Measurements from ENCODE around the gene AASDH.

AASDH gene

DNA sequence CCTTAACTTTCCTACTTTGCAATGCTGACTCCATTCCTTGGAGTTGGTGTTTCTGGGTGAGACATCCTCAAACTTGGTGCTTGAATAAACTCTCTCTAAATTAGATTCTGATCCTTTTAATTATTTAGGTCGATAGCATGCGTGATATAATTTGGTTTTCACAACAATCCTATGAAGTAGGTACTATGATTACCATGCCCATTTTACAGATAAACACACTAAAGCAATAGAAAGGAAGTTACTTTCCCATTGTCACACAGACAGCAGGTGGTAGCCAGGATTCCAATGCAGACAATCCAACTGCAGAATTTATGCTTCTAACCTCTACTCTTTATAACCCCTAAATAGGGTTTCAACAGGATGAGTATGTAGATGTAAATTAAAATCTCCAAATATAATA lies 21.7 kb upstream of the AASDH start:
- Histone ChIP-seq H3K9me2 (replicated peaks; ENCODE audit: insufficient read depth, low read length) (no peaks in the 10 kb centered on the region), H3K4me2 (ENCODE audit: low read depth, low read length, poor library complexity, severe bottlenecking) (no peak overlapping the region), H3K27ac (ENCODE audit: low read depth, low read length) (no peak overlapping the region), H3F3A (ENCODE audit: insufficient read depth) (no peaks in the 10 kb centered on the region), H3K36me3 (ENCODE audit: low read length) (no peaks in the 10 kb centered on the region), H3K79me2 (ENCODE audit: insufficient read depth, low read length) (peaks cover 51% of the 10 kb centered on the region), H3K27me3 (ENCODE audit: low read length) (no peaks in the 10 kb centered on the region), H4K20me1 (ENCODE audit: low read depth, low read length) (no peaks in the 10 kb centered on the region), H3K4me3 (ENCODE audit: insufficient read depth, low read length, poor library complexity, severe bottlenecking) (no peak overlapping the region), H3K9me3 (ENCODE audit: insufficient read depth, low read length) (no peaks in the 10 kb centered on the region), H3K9ac (ENCODE audit: low read length) (no peak overlapping the region), H2AFZ (ENCODE audit: low read depth, low read length, severe bottlenecking) (no peak overlapping the region)
- TF ChIP-seq, protein P1, sequence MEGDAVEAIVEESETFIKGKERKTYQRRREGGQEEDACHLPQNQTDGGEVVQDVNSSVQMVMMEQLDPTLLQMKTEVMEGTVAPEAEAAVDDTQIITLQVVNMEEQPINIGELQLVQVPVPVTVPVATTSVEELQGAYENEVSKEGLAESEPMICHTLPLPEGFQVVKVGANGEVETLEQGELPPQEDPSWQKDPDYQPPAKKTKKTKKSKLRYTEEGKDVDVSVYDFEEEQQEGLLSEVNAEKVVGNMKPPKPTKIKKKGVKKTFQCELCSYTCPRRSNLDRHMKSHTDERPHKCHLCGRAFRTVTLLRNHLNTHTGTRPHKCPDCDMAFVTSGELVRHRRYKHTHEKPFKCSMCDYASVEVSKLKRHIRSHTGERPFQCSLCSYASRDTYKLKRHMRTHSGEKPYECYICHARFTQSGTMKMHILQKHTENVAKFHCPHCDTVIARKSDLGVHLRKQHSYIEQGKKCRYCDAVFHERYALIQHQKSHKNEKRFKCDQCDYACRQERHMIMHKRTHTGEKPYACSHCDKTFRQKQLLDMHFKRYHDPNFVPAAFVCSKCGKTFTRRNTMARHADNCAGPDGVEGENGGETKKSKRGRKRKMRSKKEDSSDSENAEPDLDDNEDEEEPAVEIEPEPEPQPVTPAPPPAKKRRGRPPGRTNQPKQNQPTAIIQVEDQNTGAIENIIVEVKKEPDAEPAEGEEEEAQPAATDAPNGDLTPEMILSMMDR (IDR thresholded peaks at IDR 0.05; ENCODE audit: insufficient read depth, low read length, poor library complexity, severe bottlenecking) = no peak
- TF ChIP-seq EZH2phosphoT487 (conservative IDR thresholded peaks at IDR 0.05; ENCODE audit: low read length) = no peak

DNA sequence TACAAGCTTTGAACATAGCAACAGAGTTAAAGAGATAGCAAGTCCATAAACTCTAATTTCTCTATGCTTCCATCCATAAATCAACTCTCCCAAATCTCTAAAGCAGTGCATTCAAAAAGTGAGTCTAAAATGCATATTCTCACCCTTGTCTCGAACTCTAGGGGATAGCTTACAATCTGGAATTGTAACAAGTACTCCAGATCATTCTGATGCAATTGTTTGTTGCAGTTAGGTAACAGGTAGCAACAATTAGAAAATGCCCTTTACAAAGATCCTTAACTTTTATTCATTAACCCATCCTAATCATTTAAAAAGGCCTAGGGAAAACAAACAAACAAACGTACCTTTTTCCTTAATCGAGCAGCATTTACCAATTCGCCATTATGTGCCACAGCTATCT lies 18.9 kb upstream of the AASDH start:
- Histone ChIP-seq H3K36me3 (ENCODE audit: low read length) (0 out of 2 replicates have a peak, but pooled peaks cover 7% of the 10 kb centered on the region), H3K4me3 (ENCODE audit: insufficient read depth, low read length, poor library complexity, severe bottlenecking) (no peak overlapping the region), H3K9ac (ENCODE audit: low read length) (no peak overlapping the region), H3K27me3 (ENCODE audit: low read length) (no peaks in the 10 kb centered on the region), H2AFZ (ENCODE audit: low read depth, low read length, severe bottlenecking) (no peak overlapping the region), H3K79me2 (ENCODE audit: insufficient read depth, low read length) (peaks cover 25% of the 10 kb centered on the region), H3K4me2 (ENCODE audit: low read depth, low read length, poor library complexity, severe bottlenecking) (no peak overlapping the region), H3K27ac (ENCODE audit: low read depth, low read length) (no peak overlapping the region), H3K9me3 (ENCODE audit: insufficient read depth, low read length) (no peaks in the 10 kb centered on the region), H4K20me1 (ENCODE audit: low read depth, low read length) (no peaks in the 10 kb centered on the region), H3F3A (ENCODE audit: insufficient read depth) (no peaks in the 10 kb centered on the region), H3K9me2 (replicated peaks; ENCODE audit: insufficient read depth, low read length) (no peaks in the 10 kb centered on the region)
- TF ChIP-seq, protein P1 (IDR thresholded peaks at IDR 0.05; ENCODE audit: insufficient read depth, low read length, poor library complexity, severe bottlenecking) = no peak
- TF ChIP-seq EZH2phosphoT487 (conservative IDR thresholded peaks at IDR 0.05; ENCODE audit: low read length) = no peak

DNA sequence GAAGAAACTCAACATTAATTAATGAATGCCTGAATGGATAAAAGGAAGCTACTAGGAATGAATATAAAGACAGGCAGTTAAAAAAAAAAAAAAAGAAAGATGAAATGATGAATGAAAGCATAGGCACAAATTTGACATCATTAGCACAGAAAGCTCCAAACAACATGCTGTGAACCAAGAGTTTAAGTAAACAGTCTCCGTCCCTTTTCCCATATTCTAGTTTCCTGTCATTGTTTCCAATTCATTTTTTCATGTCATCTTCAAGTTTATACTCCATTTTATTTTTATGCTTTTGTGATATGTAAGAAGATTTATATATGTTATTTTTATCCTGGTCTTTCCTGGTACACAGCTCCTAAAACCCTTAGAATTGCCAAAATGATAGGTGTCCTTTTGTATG lies 17.7 kb upstream of the AASDH start:
- Histone ChIP-seq H3K27me3 (ENCODE audit: low read length) (no peaks in the 10 kb centered on the region), H4K20me1 (ENCODE audit: low read depth, low read length) (no peaks in the 10 kb centered on the region), H3K9me2 (replicated peaks; ENCODE audit: insufficient read depth, low read length) (no peaks in the 10 kb centered on the region), H3F3A (ENCODE audit: insufficient read depth) (no peaks in the 10 kb centered on the region), H3K9ac (ENCODE audit: low read length) (no peak overlapping the region), H2AFZ (ENCODE audit: low read depth, low read length, severe bottlenecking) (no peak overlapping the region), H3K9me3 (ENCODE audit: insufficient read depth, low read length) (no peaks in the 10 kb centered on the region), H3K36me3 (ENCODE audit: low read length) (0 out of 2 replicates have a peak, but pooled peaks cover 7% of the 10 kb centered on the region), H3K4me3 (ENCODE audit: insufficient read depth, low read length, poor library complexity, severe bottlenecking) (no peak overlapping the region), H3K4me2 (ENCODE audit: low read depth, low read length, poor library complexity, severe bottlenecking) (no peak overlapping the region), H3K27ac (ENCODE audit: low read depth, low read length) (no peak overlapping the region), H3K79me2 (ENCODE audit: insufficient read depth, low read length) (peaks cover 14% of the 10 kb centered on the region)
- TF ChIP-seq, protein P1 (IDR thresholded peaks at IDR 0.05; ENCODE audit: insufficient read depth, low read length, poor library complexity, severe bottlenecking) = no peak
- TF ChIP-seq EZH2phosphoT487 (conservative IDR thresholded peaks at IDR 0.05; ENCODE audit: low read length) = no peak
